HCT116 (cell line): ENCODE results near the gene BRWD1. TPM values are rescaled to one million over a fixed set of nuclear protein-coding genes. Genes with fewer than 3 reads are reported as not detected.

Source experiments
- ATAC-seq: fragments of 200-7000 bp; cut with Tn5 transposase; 2 replicates; pipeline ENCODE4 v1.9.1; 2020; ENCODE audit warnings: mild to moderate bottlenecking, moderate library complexity
- BruUV-seq: library from RNA; stranded (reverse); fragments of 400-500 nt; replicated peaks from 2 replicates; lab custom pipeline; 2021; lab: Mats Ljungman, UMichigan
- CTCF ChIA-PET: fragments of 300-600 bp; sonication (Branson Sonifier 250); formaldehyde crosslinking; loops from one replicate; lab custom pipeline; 2021; ENCODE audit warnings: antibody characterized with exemption; lab: Charles Lee
- POLR2A ChIA-PET: fragments of 300-600, 350-600 bp; sonication (Branson Sonifier 250); formaldehyde crosslinking; loops from one replicate; lab custom pipeline; 2021; ENCODE audit warnings: antibody characterized with exemption; lab: Charles Lee
- RAD21 ChIA-PET, 2 experiments: fragments of 300-600 bp; sonication (Branson Sonifier 250); formaldehyde crosslinking; loops; one replicate each; lab custom pipeline; 2023; ENCODE audit warnings: low total read pairs in 2 of 2; ENCODE audit not compliant: uncharacterized antibody in 2 of 2, unreplicated experiment in 2 of 2, low non-redundant PET in 1 of 2; lab: Charles Lee
- DNase-seq: peaks from one replicate; pipeline ENCODE4 v3.0.0-alpha.2; 2010; ENCODE audit warnings: low read depth, low spot score
- H2AFZ ChIP-seq: fragments of 200-600 bp; shearing (Covaris generic), sonication (generic); 2 replicates; pipeline ENCODE4 v1.6.1; 2017; ENCODE audit warnings: low read depth, mixed run types, mixed read lengths, antibody characterized with exemption, low read length; ENCODE audit not compliant: poor library complexity, severe bottlenecking
- H3K27ac ChIP-seq: 2 replicates; pipeline ENCODE4 v1.5.1; 2012; ENCODE audit warnings: low read depth, low read length
- H3K27me3 ChIP-seq: fragments of 200-600 bp; sonication (generic); 2 replicates; pipeline ENCODE4 v1.6.1; 2016; ENCODE audit warnings: mixed run types, low read length, mixed read lengths; ENCODE audit not compliant: insufficient read depth
- H3K36me3 ChIP-seq, 2 experiments: fragments of 200-500 bp in 1 of 2; fragments of 200-600 bp in 1 of 2; sonication (Bioruptor generic) in 1 of 2; sonication (generic) in 1 of 2; 2 replicates each; pipeline versions ENCODE4 v1.5.1 to v1.6.1; 2014 to 2016; ENCODE audit warnings: low read length in 2 of 2, inconsistent platforms in 1 of 2, mixed read lengths in 1 of 2, mixed run types in 1 of 2; ENCODE audit not compliant: insufficient read depth in 2 of 2, control insufficient read depth in 1 of 2
- H3K4me1 ChIP-seq, 2 experiments: fragments of 200-600 bp in 1 of 2; sonication (generic) in 1 of 2; 2 replicates each; pipeline versions ENCODE4 v1.5.1 to v1.6.1; 2012 to 2017; ENCODE audit warnings: low read length in 2 of 2, inconsistent platforms in 1 of 2, mild to moderate bottlenecking in 1 of 2, mixed read lengths in 1 of 2, mixed run types in 1 of 2, moderate library complexity in 1 of 2; ENCODE audit not compliant: insufficient read depth in 2 of 2, control insufficient read depth in 1 of 2
- H3K4me2 ChIP-seq: fragments of 200-600 bp; sonication (generic); 2 replicates; pipeline ENCODE4 v1.6.1; 2017; ENCODE audit warnings: mixed run types, low read length, mixed read lengths
- H3K4me3 ChIP-seq, 2 experiments: fragments of 200-600 bp in 1 of 2; sonication (generic) in 1 of 2; replicated peaks in 1 of 2; 2 replicates each; pipeline ENCODE4 v1.5.1; 2011 to 2016; ENCODE audit warnings: low read length in 2 of 2, control low read depth in 1 of 2, low read depth in 1 of 2, mild to moderate bottlenecking in 1 of 2, mixed read lengths in 1 of 2, mixed run types in 1 of 2
- H3K79me2 ChIP-seq: fragments of 200-600 bp; sonication (generic); 2 replicates; pipeline ENCODE4 v1.6.1; 2017; ENCODE audit warnings: mild to moderate bottlenecking, mixed run types, low read length, moderate library complexity, mixed read lengths; ENCODE audit not compliant: insufficient read depth
- H3K9ac ChIP-seq: fragments of 200-600 bp; sonication (generic); 2 replicates; pipeline ENCODE4 v1.6.1; 2016; ENCODE audit warnings: low read length, mixed read lengths
- H3K9me2 ChIP-seq: fragments of 200-600 bp; sonication (generic), shearing (Covaris generic); 2 replicates; pipeline ENCODE4 v1.6.1; 2017; ENCODE audit warnings: mixed run types, mild to moderate bottlenecking, moderate library complexity; ENCODE audit not compliant: insufficient read depth
- H3K9me3 ChIP-seq, 2 experiments: fragments of 200-500 bp in 1 of 2; fragments of 200-600 bp in 1 of 2; sonication (Bioruptor generic) in 1 of 2; sonication (generic) in 1 of 2; 2 replicates each; pipeline ENCODE4 v1.6.1; 2014 to 2017; ENCODE audit warnings: low read length in 2 of 2, mixed read lengths in 2 of 2, inconsistent platforms in 1 of 2, low read depth in 1 of 2, mild to moderate bottlenecking in 1 of 2, mixed run types in 1 of 2, moderate library complexity in 1 of 2; ENCODE audit not compliant: control insufficient read depth in 1 of 2, insufficient read depth in 1 of 2
- H4K20me1 ChIP-seq: fragments of 200-600 bp; sonication (generic), shearing (Covaris generic); 2 replicates; pipeline ENCODE4 v1.6.1; 2017; ENCODE audit warnings: mixed run types, mild to moderate bottlenecking, moderate library complexity; ENCODE audit not compliant: insufficient read depth
- CBX3 ChIP-seq: IDR thresholded peaks from 2 replicates; pipeline ENCODE4 v1.6.1; 2012; ENCODE audit warnings: low read depth
- CEBPB ChIP-seq: IDR thresholded peaks from 2 replicates; pipeline ENCODE4 v1.6.1; 2012; ENCODE audit warnings: low read depth
- ELF1 ChIP-seq: IDR thresholded peaks from 2 replicates; pipeline ENCODE4 v1.6.1; 2012; ENCODE audit warnings: low read depth, borderline replicate concordance
- MAX ChIP-seq: IDR thresholded peaks from 2 replicates; pipeline ENCODE4 v1.6.1; 2012
- POLR2A ChIP-seq: IDR thresholded peaks from 2 replicates; pipeline ENCODE4 v1.7.0; 2011; ENCODE audit warnings: borderline replicate concordance; ENCODE audit not compliant: insufficient read depth, insufficient read length; ENCODE audit errors: extremely low read depth
- POLR2AphosphoS5 ChIP-seq: IDR thresholded peaks from 2 replicates; pipeline ENCODE4 v1.6.1; 2011; ENCODE audit warnings: mild to moderate bottlenecking, low read depth, low read length, moderate library complexity
- SIN3A ChIP-seq: IDR thresholded peaks from 2 replicates; pipeline ENCODE4 v1.6.1; 2012; ENCODE audit warnings: low read depth
- SRF ChIP-seq: IDR thresholded peaks from 2 replicates; pipeline ENCODE4 v1.6.1; 2012; ENCODE audit warnings: low read depth
- YY1 ChIP-seq: IDR thresholded peaks from 2 replicates; pipeline ENCODE4 v1.6.1; 2011; ENCODE audit warnings: low read length, low read depth, moderate library complexity, mild to moderate bottlenecking; ENCODE audit not compliant: insufficient replicate concordance; ENCODE audit errors: extremely low read depth
- ZBTB33 ChIP-seq: IDR thresholded peaks from 2 replicates; pipeline ENCODE4 v1.6.1; 2011; ENCODE audit warnings: mild to moderate bottlenecking, low read length, moderate library complexity; ENCODE audit not compliant: insufficient replicate concordance; ENCODE audit errors: extremely low read depth
- ZFX ChIP-seq: fragments of 450-650 bp; IDR thresholded peaks from 2 replicates; pipeline ENCODE4 v1.6.1; 2017
- ZNF274 ChIP-seq: fragments of 200-500 bp; sonication (Bioruptor generic); IDR thresholded peaks from 2 replicates; pipeline ENCODE4 v1.6.1; 2014; ENCODE audit warnings: mild to moderate bottlenecking, low read depth, low read length, inconsistent platforms
- intact Hi-C: fragments of 100-400 bp; cut with micrococcal nuclease; formaldehyde crosslinking; loops from 2 replicates; pipeline ENCODE4 v1.10.0; 2022
- total RNA-seq: library from RNA; stranded (reverse); gene quantifications from one replicate; pipeline ENCODE4 v1.2.1, GENCODE V29; 2021; ENCODE audit not compliant: unreplicated experiment

BRWD1 gene
- total RNA-seq, 1 experiment from 2014 or later, result 33.1 TPM

GRCh38 chr21:39341249-39341923 is 28.0 kb upstream of the BRWD1 start:
- POLR2A ChIA-PET, result no interaction called here
- DNase-seq, result no peak
- intact Hi-C loops, result no loop called here
- Histone ChIP-seq H3K4me1 (no peaks in the 10 kb centered on the region), H3K9me2 (no peaks in the 10 kb centered on the region), H3K9ac (no peak overlapping the region), H3K27ac (no peak overlapping the region), H2AFZ (no peak overlapping the region), H3K9me3 (no peaks in the 10 kb centered on the region), H3K36me3 (peaks cover 29 to 43% of the 10 kb centered on the region in 2 experiments), H4K20me1 (peaks cover 18% of the 10 kb centered on the region; the same call in 1 of the 2 replicates), H3K4me3 (no peak overlapping the region), H3K4me2 (no peak overlapping the region), H3K27me3 (no peaks in the 10 kb centered on the region), H3K79me2 (peaks cover 21% of the 10 kb centered on the region)
- ATAC-seq, result peak; percentile 14; the same call in 1 of the 2 replicates
- TF ChIP-seq SIN3A, result 0 out of 2 replicates have a peak, but pooled peaks have one; percentile 15
- TF ChIP-seq MAX, result no peak
- no TSS peak for BruUV-seq
- RAD21 ChIA-PET, result no interaction called here
- CTCF ChIA-PET, result no interaction called here

- ChIA-PET CTCF (no interaction called here), RAD21 (no interaction called here), POLR2A (no interaction called here)
- TF ChIP-seq SRF, result no peak
- no peak for TF ChIP-seq CBX3
- no peak for TF ChIP-seq SIN3A
- TF ChIP-seq POLR2A, result no peak
- TF ChIP-seq ELF1, result no peak
- TF ChIP-seq ZNF274, result no peak
- TF ChIP-seq ZBTB33, result no peak
- TF ChIP-seq POLR2AphosphoS5, result no peak; the same call in 1 of the 2 replicates
- TF ChIP-seq ZFX, result no peak
- TF ChIP-seq CEBPB, result no peak
- TF ChIP-seq YY1, result no peak
- H3K4me1 ChIP-seq, result no peaks in the 10 kb centered on the region
- H3K27ac ChIP-seq, result no peak overlapping the region
- no peak for DNase-seq
- no peaks in the 10 kb centered on the region for H3K27me3 ChIP-seq
- H3K36me3 ChIP-seq, result peaks cover 22 to 37% of the 10 kb centered on the region in 2 experiments; a peak in 3 of 4 replicates
- peaks cover 14% of the 10 kb centered on the region for H3K79me2 ChIP-seq
- no peak overlapping the region for H3K4me2 ChIP-seq
- H3K9me3 ChIP-seq, result no peaks in the 10 kb centered on the region
- 0 out of 2 replicates have a peak, but pooled peaks have one; percentile 22 for ATAC-seq
- no peaks in the 10 kb centered on the region for H3K9me2 ChIP-seq
- no peak overlapping the region for H3K9ac ChIP-seq
- H4K20me1 ChIP-seq, result peaks cover 11% of the 10 kb centered on the region; the same call in 1 of the 2 replicates
- BruUV-seq, result no TSS peak
- H3K4me3 ChIP-seq, result no peak overlapping the region
- H2AFZ ChIP-seq, result no peak overlapping the region
- intact Hi-C loops, result no loop called here
Measured at GRCh38 chr21:39340687-39341086, 27.3 kb upstream of the BRWD1 start.
